PC-9 (cell line): ENCODE measurements around the gene PATJ.

ENCODE experiments used
- CTCF ChIP-seq: fragments of 200-600 bp; sonication (generic); conservative IDR thresholded peaks from 2 replicates; pipeline ENCODE4 v1.6.1; 2017; ENCODE audit warnings: mixed run types, antibody characterized with exemption, mild to moderate bottlenecking, moderate library complexity
- EZH2 ChIP-seq: fragments of 200-600 bp; sonication (generic); IDR thresholded peaks from 2 replicates; pipeline ENCODE4 v1.8.0; 2017; ENCODE audit warnings: antibody characterized with exemption, low read depth

GRCh38 chr1:62140666-62141065 is 398.4 kb downstream of the PATJ start:
- TF ChIP-seq CTCF (no peak), EZH2 (no peak)
